Stimulated activated CD4-positive, alpha-beta T cell treated with anti-CD3 and anti-CD28 coated beads, TNF-alpha, amount 100 ng/mL, for 24 hours (primary cell): ENCODE results near the gene PRIM1.
A peak's percentile ranks its signal among the peaks of the same experiment; 100 is the strongest.
"Not testable (repeated sequence)": the region's sequence is repeated elsewhere in the genome, so short reads cannot be mapped to it uniquely, and the experiment has no call there.

ENCODE experiments used
- DNase-seq, 3 experiments: peaks; one replicate each; pipeline ENCODE4 v3.0.0-alpha.2; 2020; ENCODE audit warnings: low read depth in 3 of 3

Gene PRIM1

DNA sequence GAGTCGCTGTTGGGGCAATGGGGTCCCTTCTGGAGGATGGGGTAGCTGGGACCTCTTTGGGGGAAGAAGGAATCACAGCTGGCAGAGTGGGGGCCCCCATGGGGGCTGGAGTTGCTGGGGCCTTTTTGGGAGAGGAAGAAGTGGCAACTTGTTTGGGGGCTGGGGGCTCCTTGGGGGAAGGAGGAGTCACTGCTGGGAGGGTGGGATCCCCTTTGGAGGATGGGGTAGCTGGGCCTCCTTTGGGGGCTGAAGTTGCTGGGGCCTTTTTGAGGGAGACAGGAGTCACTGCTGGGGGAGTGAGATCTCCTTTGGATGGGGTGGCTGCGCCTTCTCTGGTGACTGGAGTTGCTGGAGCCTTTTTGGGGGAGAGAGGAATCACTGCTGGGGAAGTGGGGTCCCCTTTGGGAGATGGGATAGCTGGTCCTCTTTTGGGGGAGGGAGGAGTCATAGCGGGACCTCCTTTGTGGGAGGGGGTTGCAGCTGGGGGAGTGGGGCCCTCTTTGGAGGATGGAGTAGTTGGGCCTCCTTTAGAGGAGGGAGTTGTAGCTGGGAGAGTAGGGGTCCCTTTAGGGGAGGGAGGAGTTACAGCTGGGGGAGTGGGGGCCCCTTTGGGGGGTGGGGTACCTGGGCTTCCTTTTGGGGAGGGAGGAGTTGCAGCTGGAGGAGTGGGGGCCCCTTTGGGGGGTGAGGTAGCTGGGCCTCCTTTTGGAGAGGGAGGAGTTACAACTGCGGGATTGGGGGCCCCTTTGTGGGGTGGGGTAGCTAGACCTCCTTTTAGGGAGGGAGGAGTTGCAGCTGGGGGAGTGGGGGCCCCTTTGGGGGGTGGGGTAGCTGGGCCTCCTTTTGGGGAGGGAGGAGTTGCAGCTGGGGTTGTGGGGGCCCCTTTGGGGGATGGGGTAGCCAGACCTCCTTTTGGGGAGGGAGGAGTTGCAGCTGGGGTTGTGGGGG, 34.9 kb downstream of the PRIM1 start:
- DNase-seq: no peak

DNA sequence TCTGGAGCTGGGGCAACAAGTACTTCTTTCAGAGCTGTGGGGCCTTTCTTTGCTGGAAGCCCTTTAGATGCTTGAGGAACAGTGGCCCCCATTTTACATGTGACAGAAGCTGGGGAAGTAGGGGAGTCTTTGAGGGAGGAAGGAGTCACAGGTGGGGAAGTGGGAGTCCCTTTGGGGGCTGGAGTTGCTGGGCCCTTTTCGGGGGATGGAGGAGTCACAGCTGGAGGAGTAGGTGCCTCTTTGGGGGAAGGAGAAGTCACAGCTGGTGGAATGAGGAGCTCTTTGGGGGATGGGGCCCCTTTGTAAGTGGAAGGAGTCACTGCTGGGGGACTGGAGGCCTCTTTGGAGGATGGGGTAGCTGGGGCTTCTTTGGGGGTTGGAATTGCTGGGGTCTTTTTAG, 35.7 kb downstream of the PRIM1 start:
- DNase-seq: no peak

DNA sequence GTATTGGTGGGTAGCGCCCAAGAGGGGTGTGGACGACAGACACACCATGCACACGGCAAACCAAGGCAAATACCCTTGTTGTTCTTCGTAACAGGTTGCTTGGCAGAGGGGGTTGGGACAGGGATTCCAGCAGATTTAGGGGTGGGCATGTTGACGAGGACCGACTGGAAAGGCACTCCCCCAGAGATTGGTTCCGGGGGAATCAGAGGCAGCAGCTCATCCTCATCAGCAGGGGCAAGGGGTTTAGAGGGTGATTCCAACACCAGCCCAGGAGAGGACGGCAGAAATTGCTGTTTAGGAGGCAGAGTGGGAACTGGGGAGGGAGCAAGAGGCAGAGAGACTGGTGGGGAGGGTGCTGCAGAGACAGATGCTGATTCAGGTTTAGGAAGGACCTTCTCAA, 36.3 kb downstream of the PRIM1 start:
- DNase-seq: no peak

DNA sequence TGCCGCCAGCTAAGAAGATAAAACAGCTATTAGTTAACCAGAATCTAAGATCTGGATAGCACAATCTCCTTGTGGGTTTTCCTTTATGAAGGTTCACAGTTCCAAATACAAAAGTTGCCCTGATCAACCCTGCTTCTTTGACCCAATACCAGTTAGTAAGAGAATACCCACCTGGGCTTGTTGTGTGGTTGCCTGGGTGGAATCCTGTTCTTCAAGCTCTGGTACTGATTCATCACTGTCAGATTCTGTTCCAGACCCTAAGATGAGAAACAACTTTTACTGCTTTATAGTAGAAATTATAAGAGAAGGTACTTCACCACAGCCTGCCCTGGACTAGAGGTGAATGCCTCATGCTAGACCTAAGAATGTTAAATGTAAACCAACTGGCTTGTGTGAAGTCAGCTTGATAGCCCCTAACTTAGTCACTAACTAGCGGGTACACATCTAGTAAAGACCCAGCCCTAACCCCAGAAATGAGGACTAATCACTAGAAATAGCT, 37.6 kb downstream of the PRIM1 start:
- no peak for DNase-seq

DNA sequence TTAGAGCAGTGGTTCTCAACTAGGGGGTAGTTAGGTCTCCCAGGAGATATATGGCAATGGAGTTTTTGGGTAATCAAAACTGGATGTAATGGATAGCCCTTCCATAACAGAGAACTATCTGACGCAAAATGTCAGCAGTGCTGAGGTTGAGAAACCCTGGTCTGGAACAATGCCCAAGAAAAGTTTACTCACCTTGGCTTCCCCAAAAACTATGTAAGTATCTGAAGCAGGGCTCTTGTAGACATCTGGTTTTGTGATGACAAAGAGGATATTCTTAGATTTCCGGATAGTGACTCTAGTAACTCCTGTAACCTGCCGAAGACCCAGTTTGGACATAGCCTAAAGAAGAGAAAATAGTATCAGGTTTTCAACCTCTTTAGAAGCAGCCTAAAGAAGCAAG, 38.8 kb downstream of the PRIM1 start:
- no peak for DNase-seq

DNA sequence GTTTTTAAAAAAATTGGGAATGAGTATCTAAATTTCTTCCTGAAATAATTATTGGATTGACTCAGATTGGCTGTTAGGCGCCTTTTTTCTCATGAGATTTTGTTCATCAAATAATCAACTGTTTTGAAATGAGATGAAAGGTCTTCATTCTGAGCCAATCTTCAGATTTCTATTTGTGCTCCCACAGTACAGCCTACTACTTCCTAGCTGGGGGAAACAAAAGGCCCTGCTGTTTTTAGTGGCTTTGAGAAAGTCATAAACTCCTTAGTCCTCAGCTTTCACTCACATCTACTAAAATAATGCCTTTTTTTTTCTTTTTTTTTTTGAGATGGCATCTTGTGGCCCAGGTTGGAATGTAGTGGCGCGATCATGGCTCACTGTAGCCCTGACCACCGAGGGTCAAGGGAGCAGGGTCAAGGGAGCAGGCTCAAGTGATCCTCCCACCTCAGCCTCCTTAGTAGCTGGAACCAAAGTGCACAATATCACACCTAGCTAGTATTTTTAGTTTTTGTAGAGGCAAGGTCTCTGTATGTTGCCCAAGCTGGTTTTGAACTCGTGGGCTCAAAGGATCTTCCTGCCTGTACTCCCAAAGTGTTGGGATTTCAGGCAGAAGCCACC, 42.3 kb downstream of the PRIM1 start:
- DNase-seq: no peak

DNA sequence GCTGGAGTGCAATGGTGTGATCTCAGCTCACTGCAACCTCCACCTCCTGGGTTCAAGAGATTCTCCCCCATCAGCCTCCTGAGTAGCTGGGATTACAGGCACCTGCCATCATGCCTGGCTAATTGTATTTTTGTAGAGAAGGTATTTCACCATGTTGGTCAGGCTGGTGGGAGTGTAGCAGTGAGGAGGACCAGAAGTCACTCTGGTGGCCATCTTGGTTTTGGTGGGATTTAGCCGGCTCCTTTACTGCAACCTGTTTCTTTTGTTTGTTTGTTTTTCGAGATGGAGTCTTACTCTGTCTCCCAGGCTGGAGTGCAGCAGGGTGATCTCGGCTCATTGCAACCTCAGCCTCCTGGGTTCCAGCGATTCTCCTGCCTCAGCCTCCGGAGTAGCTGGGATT, 47.6 kb downstream of the PRIM1 start:
- DNase-seq: not testable (repeated sequence)

DNA sequence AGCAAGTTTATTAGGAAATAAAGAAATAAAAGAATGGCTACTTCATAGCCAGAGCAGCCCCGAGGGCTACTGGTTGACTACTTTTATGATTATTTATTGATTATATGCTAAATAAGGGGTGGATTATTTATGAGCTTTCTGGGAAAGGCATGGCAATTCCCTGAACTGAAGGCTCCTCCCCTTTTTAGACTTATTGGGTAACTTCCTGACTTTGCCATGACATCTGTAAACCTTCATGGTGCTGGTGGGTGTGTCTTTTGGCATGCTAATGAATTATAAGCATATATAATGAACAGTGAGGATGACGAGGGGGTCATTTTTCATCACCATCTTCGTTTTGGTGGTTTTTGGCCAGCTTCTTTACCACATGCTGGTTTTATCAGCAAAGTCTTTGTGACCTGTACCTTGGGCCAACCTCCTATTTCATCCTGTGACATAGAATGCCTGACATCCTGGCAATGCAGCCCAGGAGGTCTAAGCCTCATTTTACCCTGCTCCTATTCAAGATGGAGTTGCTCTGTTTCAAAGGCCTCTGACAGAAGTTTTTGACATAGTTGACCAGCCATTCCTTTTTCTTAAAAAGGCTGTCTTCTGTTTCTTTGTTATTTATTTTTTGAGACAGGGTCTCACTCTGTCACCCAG, 53.0 kb downstream of the PRIM1 start:
- no peak for DNase-seq

DNA sequence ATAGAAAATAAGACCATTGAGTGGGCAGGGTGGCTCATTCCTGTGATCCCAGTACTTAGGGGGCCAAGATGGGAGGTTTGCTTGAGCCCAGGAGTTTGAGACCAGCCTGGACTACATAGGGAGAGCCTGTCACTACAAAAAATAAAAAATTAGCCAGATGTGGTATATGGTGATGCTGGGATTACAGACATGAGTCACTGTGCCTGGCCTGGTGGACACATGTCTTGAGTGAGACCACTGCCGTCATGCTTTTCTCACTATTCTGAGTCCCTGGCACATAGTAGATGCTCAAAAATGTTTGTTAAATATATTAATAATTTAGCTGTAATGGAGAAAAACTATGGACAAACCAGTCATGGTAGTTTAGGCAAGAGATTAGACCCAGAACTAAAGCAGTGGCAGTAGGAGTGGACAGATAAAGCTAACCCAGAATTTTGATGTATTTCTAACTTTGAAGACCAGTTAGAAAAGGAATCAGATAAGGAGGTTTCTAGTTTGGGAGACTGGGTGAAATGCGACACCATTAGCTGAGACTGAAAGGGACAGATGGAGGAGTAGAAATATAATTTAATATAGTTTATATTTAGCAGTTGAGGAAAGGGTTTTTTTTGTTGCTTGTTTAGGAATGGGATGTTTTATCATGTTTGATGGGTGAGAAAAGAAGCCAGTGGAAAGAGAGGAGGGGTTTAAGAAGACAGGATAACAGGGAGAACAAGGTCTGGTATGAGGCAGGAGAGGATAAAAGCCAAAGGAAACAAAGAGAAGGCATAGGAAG, 56.6 kb downstream of the PRIM1 start:
- no peak for DNase-seq

DNA sequence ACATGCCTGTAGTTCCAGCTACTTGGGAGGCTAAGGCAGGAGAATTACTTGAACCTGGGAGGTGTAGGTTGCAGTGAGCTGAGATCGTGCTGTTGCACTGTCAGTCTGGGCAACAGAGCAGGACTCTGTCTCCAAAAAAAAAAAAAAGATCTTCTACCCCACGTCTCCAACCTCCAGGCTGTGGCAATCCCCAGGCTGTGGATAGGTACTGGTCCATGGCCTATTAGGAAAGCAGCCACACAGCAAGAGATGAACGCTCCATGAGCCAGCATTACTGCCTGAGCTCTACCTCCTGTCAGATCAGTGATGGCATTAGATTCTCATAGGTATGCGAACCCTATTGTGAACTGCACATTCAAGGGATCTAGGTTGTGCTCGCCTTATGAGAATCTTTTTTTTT, 58.0 kb downstream of the PRIM1 start:
- DNase-seq: no peak

DNA sequence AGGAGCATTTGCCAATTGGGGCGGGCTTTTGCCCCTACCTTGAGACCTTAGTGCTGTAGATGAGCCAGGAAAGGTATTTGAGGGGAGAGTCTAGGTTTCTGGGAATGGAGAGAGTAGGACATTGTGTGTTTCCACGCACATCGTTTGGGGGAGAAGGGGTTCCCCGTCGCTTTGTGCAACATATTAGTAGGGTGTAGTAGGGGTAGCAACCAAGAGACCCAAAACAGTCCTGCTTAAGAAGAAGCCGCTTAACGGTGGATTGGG, 63.3 kb downstream of the PRIM1 start:
- no peak for DNase-seq

DNA sequence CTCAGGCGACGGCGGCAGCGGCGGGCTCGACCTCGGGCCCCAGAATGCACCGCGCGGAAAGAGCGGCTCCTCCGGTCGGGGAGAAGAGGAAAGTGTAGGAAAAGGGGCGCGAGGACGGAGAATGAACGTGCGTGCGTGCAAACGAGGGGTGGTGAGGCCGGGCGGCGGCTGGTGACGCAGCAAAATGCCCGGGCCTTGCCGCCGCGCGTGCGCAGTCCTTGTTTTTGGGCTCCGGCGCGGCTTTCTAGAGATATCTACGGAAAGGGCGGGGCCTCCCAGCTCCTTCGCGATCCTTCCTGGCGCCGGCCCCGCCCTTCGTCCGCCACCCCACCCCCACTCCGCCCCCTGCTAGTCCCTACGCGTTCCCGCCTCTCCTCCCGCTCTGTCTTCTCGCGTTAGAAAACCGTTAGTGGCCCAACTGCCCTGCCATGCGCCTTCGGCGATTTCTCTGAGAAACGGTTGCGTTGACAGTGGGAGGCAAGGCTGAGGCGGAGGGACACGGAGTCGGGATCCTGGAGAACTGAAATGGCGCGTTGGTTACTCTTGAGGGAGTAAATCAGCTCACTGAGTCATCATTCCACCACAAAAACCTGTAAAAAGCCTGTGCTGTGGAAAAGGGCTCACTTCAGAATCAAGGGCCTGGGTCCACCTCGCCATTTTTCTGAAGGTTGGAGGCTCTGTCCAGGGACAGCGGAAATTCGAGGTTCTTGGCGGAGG, 63.8 kb downstream of the PRIM1 start, which contains the start of gene PTGES3:
PTGES3 (minus strand) TSS at position 156 of the 717 bp plus-strand sequence. CDS start 285 bp downstream, outside the sequence.
- peak; percentile 94 to 98 (median 95) for DNase-seq

DNA sequence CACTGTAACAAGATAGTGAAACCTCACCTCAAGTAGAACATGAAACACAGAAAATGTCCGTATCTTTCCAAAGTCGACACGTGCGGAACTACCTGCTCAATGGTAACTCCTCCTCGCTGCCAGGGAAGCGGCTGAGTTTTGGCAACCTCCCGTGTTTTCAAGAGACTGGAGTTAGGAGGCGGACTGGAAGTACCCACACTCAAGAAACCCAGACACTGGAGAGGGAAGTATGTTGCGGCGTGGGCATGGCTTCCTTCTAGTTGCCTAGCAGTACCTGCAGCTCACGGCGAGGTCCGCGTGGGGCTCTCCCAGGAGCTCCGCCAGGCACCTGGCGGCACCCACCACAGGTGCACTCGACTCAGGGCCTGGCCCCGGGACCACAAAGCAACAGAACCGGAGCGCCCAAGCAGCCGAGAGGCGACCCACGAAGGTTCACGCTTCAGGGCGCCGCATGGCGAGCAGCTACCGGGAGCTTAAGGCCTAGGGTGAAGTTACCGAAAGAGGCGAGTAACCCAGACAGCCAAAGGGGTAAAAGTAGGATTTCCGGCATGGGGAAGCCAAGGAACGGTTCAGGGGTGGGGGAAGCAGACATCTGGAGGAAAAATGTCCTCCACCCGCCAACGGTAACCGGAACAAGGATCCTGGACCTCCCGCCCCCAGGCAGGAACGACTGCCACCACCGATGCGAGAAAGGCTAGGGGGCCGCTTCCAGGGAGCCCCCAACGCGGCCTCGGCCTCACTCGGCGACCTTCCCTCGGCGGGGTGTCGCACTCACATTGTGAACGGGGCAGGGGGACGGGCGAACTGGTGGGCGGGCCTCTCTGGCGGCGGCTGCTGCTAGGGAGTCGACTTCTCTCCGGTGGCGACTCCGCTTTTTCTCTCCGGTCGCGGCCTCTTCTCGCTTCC, 64.6 kb downstream of the PRIM1 start:
- peak in 1 of 3 experiments; percentile 43 for DNase-seq

DNA sequence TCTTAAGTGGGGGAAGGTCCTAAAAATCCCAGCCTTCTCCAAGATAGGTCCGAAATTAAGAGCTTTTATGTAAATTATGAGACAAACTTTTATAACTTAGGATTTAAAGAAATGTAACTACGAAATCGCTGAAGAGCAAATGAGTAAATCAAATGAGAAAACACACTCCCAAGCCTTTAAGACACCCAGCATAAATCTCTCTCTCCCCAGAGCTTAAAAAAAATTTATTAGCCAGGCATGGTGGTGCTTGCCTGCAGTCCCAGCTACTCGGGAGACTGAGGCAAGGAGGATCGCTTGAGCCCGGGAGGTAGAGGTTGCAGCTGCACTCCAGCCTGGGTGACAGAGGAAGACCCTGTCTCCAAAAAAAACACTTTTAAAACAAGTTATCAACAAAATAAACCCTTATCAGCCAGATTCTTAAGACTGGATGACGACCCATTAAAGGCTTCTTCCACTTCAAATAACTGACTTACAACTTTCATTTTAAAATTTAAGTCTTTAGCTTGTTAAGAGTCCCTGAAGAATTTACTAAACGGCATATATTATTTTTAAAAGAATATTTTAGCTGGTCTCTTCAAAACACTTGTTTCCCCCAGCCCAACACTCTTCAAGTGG, 67.3 kb downstream of the PRIM1 start:
- no peak for DNase-seq

DNA sequence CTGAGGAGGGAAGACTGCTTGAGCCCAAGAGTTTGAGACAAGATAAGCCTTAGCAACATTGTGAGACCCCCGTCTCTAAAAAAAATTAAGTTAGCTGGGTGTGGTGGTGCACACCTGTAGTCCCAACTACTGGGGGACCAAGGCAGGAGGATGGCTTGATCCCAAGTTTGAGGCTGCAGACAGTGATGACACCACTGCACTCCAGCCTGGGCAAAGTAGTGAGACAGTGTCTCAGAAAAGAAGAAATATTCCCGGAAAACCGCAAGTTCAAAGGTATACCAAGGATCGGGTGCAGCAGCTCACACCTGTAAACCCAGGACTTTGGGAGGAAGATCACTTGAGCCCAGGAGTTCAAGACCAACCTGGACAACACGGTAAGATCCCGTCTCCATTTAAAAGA, 69.8 kb downstream of the PRIM1 start:
- DNase-seq: no peak
